HepG2 (cell line): ENCODE measurements around the gene NFATC4. TPM values are rescaled to one million over a fixed set of nuclear protein-coding genes. Genes with fewer than 3 reads are reported as not detected.

Experiments
- CBX5 ChIP-seq: sonication (generic); formaldehyde crosslinking; IDR thresholded peaks from 2 replicates; pipeline ENCODE4 v1.4.0; 2020; ENCODE audit warnings: missing genetic modification reagents, borderline replicate concordance
- ELF3 ChIP-seq: IDR thresholded peaks from 2 replicates; pipeline ENCODE4 v1.6.1; 2016; ENCODE audit warnings: missing genetic modification reagents, missing compliant biosample characterization
- FOXK2 ChIP-seq: fragments of 450-650 bp; IDR thresholded peaks from 2 replicates; pipeline ENCODE4 v1.6.1; 2016
- GATAD1 ChIP-seq: IDR thresholded peaks from 2 replicates; pipeline ENCODE4 v1.6.1; 2016; ENCODE audit warnings: missing genetic modification reagents, missing compliant biosample characterization
- MBD4 ChIP-seq: IDR thresholded peaks from 2 replicates; pipeline ENCODE4 v1.6.1; 2012; ENCODE audit warnings: low read length, inconsistent platforms, borderline replicate concordance
- MED8 ChIP-seq: sonication (generic); formaldehyde crosslinking; IDR thresholded peaks from 2 replicates; pipeline ENCODE4 v1.8.1; 2023; ENCODE audit warnings: mild to moderate bottlenecking, missing genetic modification reagents; ENCODE audit not compliant: insufficient replicate concordance
- NAIF1 ChIP-seq: sonication (generic); formaldehyde crosslinking; IDR thresholded peaks from 2 replicates; pipeline ENCODE4 v1.5.0; 2020; ENCODE audit warnings: mild to moderate bottlenecking, missing genetic modification reagents, borderline replicate concordance
- NFE2L2 ChIP-seq: fragments of 150-350 bp; IDR thresholded peaks from 2 replicates; pipeline ENCODE4 v1.6.1; 2014; ENCODE audit warnings: low read length
- STAT6 ChIP-seq: sonication (generic); formaldehyde crosslinking; IDR thresholded peaks from 2 replicates; pipeline ENCODE4 v1.4.0; 2020; ENCODE audit warnings: missing genetic modification reagents, mild to moderate bottlenecking, borderline replicate concordance
- TEAD3 ChIP-seq: optimal IDR thresholded peaks from 2 replicates; pipeline ENCODE3; 2016; ENCODE audit warnings: borderline replicate concordance
- TP53 ChIP-seq: sonication (generic); formaldehyde crosslinking; conservative IDR thresholded peaks from 2 replicates; pipeline ENCODE4 v1.4.0; 2020; ENCODE audit warnings: missing genetic modification reagents
- U2AF2 ChIP-seq: fragments of 200-400 bp; formaldehyde crosslinking; IDR thresholded peaks from 2 replicates; pipeline ENCODE4 v1.6.1; 2017; ENCODE audit warnings: low read depth, mild to moderate bottlenecking, low read length
- YY1 ChIP-seq: IDR thresholded peaks from 2 replicates; pipeline ENCODE4 v1.6.1; 2011; ENCODE audit warnings: low read length, low read depth, moderate library complexity, mild to moderate bottlenecking; ENCODE audit not compliant: insufficient read depth, insufficient replicate concordance
- ZNF180 ChIP-seq: sonication (generic); formaldehyde crosslinking; IDR thresholded peaks from 2 replicates; pipeline ENCODE4 v1.4.0; 2020; ENCODE audit warnings: low read depth, missing genetic modification reagents, borderline replicate concordance
- ZNF431 ChIP-seq: sonication (generic); formaldehyde crosslinking; IDR thresholded peaks from 2 replicates; pipeline ENCODE4 v1.9.0; 2022; ENCODE audit warnings: missing genetic modification reagents, low read depth, mild to moderate bottlenecking, borderline replicate concordance
- ZNF460 ChIP-seq: sonication (generic); formaldehyde crosslinking; IDR thresholded peaks from 2 replicates; pipeline ENCODE4 v1.5.1; 2020; ENCODE audit warnings: missing genetic modification reagents, mild to moderate bottlenecking, borderline replicate concordance
- ZNF567 ChIP-seq: sonication (generic); formaldehyde crosslinking; IDR thresholded peaks from 2 replicates; pipeline ENCODE4 v1.8.1; 2023; ENCODE audit warnings: mild to moderate bottlenecking, missing genetic modification reagents, borderline replicate concordance
- ZUFSP ChIP-seq: sonication (generic); formaldehyde crosslinking; IDR thresholded peaks from 2 replicates; pipeline ENCODE4 v1.9.0; 2021; ENCODE audit warnings: missing genetic modification reagents, mild to moderate bottlenecking, borderline replicate concordance
- polyA plus RNA-seq, 8 experiments: library from polyadenylated mRNA; depleted of rRNA in 3 of 8; stranded (reverse) in 7 of 8; unstranded in 1 of 8; fragments of >200 nt; fragmentation: Illumina TruSeq in 4 of 8; extraction: Trizol in 4 of 8; gene quantifications; 2 replicates each; pipeline versions ENCODE4 v1.2.1 to v1.2.3, GENCODE V29; 2011 to 2016; ENCODE audit warnings: low read depth in 4 of 8, missing spikeins in 1 of 8, mixed read lengths in 1 of 8; ENCODE audit not compliant: insufficient read depth in 1 of 8
- total RNA-seq, 5 experiments: library from RNA; depleted of rRNA; stranded (reverse); fragments of >200 nt; fragmentation: Illumina TruSeq; extraction: Trizol; gene quantifications; 2 replicates each; pipeline ENCODE4 v1.2.3, GENCODE V29; 2016; ENCODE audit warnings: low read depth in 1 of 5
- TF ChIP-seq, protein P1 (sequence below): sonication (generic); formaldehyde crosslinking; IDR thresholded peaks from 2 replicates; pipeline ENCODE4 v1.4.0; 2020; ENCODE audit warnings: missing genetic modification reagents, borderline replicate concordance
- TF ChIP-seq, protein P2 (sequence below): sonication (generic); formaldehyde crosslinking; IDR thresholded peaks from 2 replicates; pipeline ENCODE4 v1.5.1; 2020; ENCODE audit warnings: missing genetic modification reagents, mild to moderate bottlenecking, borderline replicate concordance

Gene NFATC4
- total and polyA plus RNA-seq, 2 of the 13 experiments (the other 11 are each of a cell fraction or from before 2014, with no cell fraction given) = 0.04 to 0.15 TPM

GRCh38 chr14:24366721-24367513, 1.1 kb upstream of the NFATC4 start (continued):
- TF ChIP-seq, protein P1, sequence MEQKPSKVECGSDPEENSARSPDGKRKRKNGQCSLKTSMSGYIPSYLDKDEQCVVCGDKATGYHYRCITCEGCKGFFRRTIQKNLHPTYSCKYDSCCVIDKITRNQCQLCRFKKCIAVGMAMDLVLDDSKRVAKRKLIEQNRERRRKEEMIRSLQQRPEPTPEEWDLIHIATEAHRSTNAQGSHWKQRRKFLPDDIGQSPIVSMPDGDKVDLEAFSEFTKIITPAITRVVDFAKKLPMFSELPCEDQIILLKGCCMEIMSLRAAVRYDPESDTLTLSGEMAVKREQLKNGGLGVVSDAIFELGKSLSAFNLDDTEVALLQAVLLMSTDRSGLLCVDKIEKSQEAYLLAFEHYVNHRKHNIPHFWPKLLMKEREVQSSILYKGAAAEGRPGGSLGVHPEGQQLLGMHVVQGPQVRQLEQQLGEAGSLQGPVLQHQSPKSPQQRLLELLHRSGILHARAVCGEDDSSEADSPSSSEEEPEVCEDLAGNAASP (CRISPR knock-in tag) = 0 out of 2 replicates have a peak, but pooled peaks have one; percentile 40
- TF ChIP-seq U2AF2 (no peak), YY1 (peak; percentile 65), STAT6 (CRISPR knock-in tag) (peak; percentile 90; the same call in 1 of the 2 replicates), ZNF460 (no peak), TEAD3 (CRISPR knock-in tag) (peak; percentile 46), ZNF431 (CRISPR knock-in tag) (no peak), ZUFSP (CRISPR knock-in tag) (no peak), ZNF180 (CRISPR knock-in tag) (no peak), NFE2L2 (no peak), FOXK2 (no peak), NAIF1 (CRISPR knock-in tag) (no peak), MBD4 (no peak), ELF3 (peak; percentile 37), TP53 (no peak), ZNF567 (CRISPR knock-in tag) (no peak), MED8 (CRISPR knock-in tag) (no peak), GATAD1 (peak; percentile 69; the same call in 1 of the 2 replicates), CBX5 (CRISPR knock-in tag) (0 out of 2 replicates have a peak, but pooled peaks have one; percentile 26)
- TF ChIP-seq, protein P2, sequence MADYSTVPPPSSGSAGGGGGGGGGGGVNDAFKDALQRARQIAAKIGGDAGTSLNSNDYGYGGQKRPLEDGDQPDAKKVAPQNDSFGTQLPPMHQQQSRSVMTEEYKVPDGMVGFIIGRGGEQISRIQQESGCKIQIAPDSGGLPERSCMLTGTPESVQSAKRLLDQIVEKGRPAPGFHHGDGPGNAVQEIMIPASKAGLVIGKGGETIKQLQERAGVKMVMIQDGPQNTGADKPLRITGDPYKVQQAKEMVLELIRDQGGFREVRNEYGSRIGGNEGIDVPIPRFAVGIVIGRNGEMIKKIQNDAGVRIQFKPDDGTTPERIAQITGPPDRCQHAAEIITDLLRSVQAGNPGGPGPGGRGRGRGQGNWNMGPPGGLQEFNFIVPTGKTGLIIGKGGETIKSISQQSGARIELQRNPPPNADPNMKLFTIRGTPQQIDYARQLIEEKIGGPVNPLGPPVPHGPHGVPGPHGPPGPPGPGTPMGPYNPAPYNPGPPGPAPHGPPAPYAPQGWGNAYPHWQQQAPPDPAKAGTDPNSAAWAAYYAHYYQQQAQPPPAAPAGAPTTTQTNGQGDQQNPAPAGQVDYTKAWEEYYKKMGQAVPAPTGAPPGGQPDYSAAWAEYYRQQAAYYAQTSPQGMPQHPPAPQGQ (CRISPR knock-in tag) = no peak
